ENCODE results near the gene GTPBP6.
"Not testable (repeated sequence)": the region's sequence is repeated elsewhere in the genome, so short reads cannot be mapped to it uniquely, and the experiment has no call there.

The GTPBP6 gene

GRCh38 chrX:351736-352135 is 33.1 kb upstream of the GTPBP6 start:
- DNase-seq = no peak

- DNase-seq = not testable (repeated sequence)
Measured at GRCh38 chrX:351324-351641, 32.7 kb upstream of the GTPBP6 start.

GRCh38 chrX:350534-351323 is 32.1 kb upstream of the GTPBP6 start:
- no peak for DNase-seq

GRCh38 chrX:350148-350533 is 31.5 kb upstream of the GTPBP6 start:
- DNase-seq = no peak

GRCh38 chrX:349702-350101 is 31.1 kb upstream of the GTPBP6 start:
- no peak for DNase-seq

- no peak for DNase-seq
Measured at GRCh38 chrX:349196-349595, 30.6 kb upstream of the GTPBP6 start.

GRCh38 chrX:348461-349117 is 30.0 kb upstream of the GTPBP6 start:
- no peak for DNase-seq

- DNase-seq = no peak
Measured at GRCh38 chrX:347351-348117, 28.9 kb upstream of the GTPBP6 start.

- no peak for DNase-seq
Measured at GRCh38 chrX:346034-346813, 27.6 kb upstream of the GTPBP6 start.

GRCh38 chrX:345020-345925 is 26.7 kb upstream of the GTPBP6 start:
- DNase-seq = no peak

GRCh38 chrX:344371-344901 is 25.8 kb upstream of the GTPBP6 start:
- DNase-seq = no peak

GRCh38 chrX:341541-342101 is 23.0 kb upstream of the GTPBP6 start:
- DNase-seq = no peak

- no peak for DNase-seq
Measured at GRCh38 chrX:340641-341423, 22.2 kb upstream of the GTPBP6 start.

GRCh38 chrX:340121-340520 is 21.5 kb upstream of the GTPBP6 start:
- DNase-seq = no peak

- no peak for DNase-seq
Measured at GRCh38 chrX:338836-339400, 20.3 kb upstream of the GTPBP6 start.

- DNase-seq = no peak
Measured at GRCh38 chrX:338281-338835, 19.8 kb upstream of the GTPBP6 start.

GRCh38 chrX:337331-337831 is 18.8 kb upstream of the GTPBP6 start:
- no peak for DNase-seq

GRCh38 chrX:336227-336626 is 17.6 kb upstream of the GTPBP6 start:
- DNase-seq = no peak

- no peak for DNase-seq
Measured at GRCh38 chrX:335758-336155, 17.2 kb upstream of the GTPBP6 start.

Measured in activated CD8-positive, alpha-beta memory T cell treated with anti-CD3 and anti-CD28 coated beads, Interleukin-2, amount 50 U/mL, for 48 hours (primary cell).